AG10803 (cell line): ENCODE data around the gene FAM184A.

Source experiments
- DNase-seq: peaks from one replicate; pipeline ENCODE4 v3.0.0; 2010; ENCODE audit warnings: low read depth
- H3K4me3 ChIP-seq: 2 replicates; pipeline ENCODE4 v1.5.1; 2011; ENCODE audit warnings: mild to moderate bottlenecking, low read length, control low read depth
- TF ChIP-seq, protein P1 (sequence below): conservative IDR thresholded peaks from 2 replicates; pipeline ENCODE4 v1.5.1; 2011; ENCODE audit warnings: mild to moderate bottlenecking, low read length, control low read depth, inconsistent platforms

The FAM184A gene

DNA sequence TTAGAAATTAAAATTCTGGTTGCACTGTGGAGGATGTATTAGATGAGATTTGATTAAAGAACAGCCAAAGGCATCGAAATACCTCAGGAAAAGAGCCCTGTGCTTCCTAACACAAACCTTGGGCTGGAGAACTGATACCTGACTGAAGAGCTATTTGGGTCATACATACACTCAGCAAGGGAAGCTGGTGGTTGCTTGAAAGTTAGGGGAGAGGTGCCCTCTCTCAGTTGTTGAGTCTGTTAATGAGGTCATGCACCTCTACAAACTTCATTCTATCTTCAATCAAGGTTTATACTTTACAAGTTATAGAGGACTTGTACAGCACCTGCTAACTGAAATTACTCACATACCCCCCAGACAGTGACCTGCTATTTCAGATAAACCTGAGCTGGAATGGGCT is 25.5 kb downstream of the FAM184A start:
- H3K4me3 ChIP-seq: no peak overlapping the region
- no peak for DNase-seq
- TF ChIP-seq, protein P1, sequence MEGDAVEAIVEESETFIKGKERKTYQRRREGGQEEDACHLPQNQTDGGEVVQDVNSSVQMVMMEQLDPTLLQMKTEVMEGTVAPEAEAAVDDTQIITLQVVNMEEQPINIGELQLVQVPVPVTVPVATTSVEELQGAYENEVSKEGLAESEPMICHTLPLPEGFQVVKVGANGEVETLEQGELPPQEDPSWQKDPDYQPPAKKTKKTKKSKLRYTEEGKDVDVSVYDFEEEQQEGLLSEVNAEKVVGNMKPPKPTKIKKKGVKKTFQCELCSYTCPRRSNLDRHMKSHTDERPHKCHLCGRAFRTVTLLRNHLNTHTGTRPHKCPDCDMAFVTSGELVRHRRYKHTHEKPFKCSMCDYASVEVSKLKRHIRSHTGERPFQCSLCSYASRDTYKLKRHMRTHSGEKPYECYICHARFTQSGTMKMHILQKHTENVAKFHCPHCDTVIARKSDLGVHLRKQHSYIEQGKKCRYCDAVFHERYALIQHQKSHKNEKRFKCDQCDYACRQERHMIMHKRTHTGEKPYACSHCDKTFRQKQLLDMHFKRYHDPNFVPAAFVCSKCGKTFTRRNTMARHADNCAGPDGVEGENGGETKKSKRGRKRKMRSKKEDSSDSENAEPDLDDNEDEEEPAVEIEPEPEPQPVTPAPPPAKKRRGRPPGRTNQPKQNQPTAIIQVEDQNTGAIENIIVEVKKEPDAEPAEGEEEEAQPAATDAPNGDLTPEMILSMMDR: no peak

DNA sequence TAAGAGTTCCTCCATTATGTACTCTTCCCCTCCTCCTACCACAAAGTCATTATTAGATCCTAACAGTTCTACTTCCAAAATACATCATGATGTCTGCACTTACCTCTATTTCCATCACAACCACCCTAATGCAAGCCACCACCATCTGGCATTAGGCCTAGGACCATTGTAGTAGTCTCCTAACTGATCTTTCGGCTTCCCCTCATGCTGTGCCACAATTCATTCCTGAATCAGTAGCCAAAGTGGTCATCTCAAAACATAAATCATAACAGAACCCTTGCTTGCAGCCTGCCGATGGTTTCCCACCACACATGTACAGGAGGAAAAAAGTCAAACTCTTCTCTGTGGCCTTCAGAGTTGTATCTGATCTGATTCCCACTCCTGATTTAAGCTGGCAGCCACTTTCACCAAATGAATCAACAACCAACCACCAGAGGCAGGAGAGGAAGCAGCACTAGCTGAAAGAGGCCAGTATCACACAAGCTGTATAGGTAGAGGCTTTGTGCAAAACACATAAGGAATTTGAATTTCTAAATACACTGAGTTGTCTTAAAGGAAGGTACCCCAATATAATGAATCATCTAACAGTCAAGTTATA is 26.1 kb downstream of the FAM184A start:
- no peak overlapping the region for H3K4me3 ChIP-seq
- TF ChIP-seq, protein P1: no peak
- no peak for DNase-seq

GRCh38 chr6:119044255-119044654 is 34.2 kb downstream of the FAM184A start:
- H3K4me3 ChIP-seq: no peak overlapping the region
- DNase-seq: no peak
- TF ChIP-seq, protein P1: no peak

DNA sequence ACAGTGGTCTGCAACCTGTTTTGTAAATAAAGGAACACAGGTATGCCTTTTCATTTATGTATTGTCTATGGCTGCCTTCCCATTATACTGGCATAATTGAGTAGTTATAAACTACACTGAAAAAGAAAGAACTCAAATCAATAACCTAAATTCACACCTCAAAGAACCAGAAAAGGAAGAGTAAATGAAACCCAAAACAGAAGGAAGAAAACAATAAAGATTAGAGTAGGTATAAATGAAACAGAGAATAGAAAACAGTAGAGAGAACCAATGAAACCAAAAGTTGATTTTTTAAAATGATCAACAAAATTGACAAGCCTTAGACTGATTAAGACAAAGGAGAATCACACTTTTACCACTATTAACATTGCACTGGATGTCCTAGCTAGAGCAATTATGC is 34.7 kb downstream of the FAM184A start:
- TF ChIP-seq, protein P1: no peak
- DNase-seq: no peak
- no peak overlapping the region for H3K4me3 ChIP-seq

- H3K4me3 ChIP-seq: no peak overlapping the region
- DNase-seq: no peak
- TF ChIP-seq, protein P1: no peak
Observed at GRCh38 chr6:119043265-119043664, 35.2 kb downstream of the FAM184A start.

DNA sequence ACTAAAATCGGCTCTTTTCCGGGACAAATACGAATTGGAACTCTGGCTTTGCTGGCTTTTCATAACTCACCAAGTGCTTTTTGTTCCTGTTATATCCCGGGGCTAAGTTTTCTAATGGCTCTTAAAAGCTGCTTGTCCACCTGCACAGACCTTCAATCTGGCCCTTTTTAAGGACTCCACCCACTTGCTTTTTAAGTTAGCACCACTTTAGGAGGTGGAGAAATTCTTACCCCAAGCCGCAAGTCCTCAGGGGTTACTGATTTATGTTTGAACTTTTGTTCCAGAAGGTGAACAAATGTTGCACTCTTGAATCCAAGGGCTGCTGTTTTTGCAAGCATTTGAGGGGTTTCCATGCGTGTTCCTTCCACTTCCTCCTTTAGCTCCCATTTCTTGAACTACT is 37.8 kb downstream of the FAM184A start:
- no peak for DNase-seq
- TF ChIP-seq, protein P1: no peak
- no peak overlapping the region for H3K4me3 ChIP-seq

- no peak for DNase-seq
- H3K4me3 ChIP-seq: no peak overlapping the region
- TF ChIP-seq, protein P1: no peak
Observed at GRCh38 chr6:119040229-119040628, 38.2 kb downstream of the FAM184A start.
